ENCODE data around the gene INTS1.
"Not testable (repeated sequence)": the region's sequence is repeated elsewhere in the genome, so short reads cannot be mapped to it uniquely, and the experiment has no call there.

The INTS1 gene

GRCh38 chr7:1460821-1461645 lies 43.2 kb downstream of the INTS1 start:
- peak; percentile 23 for DNase-seq

- peak; percentile 28 for DNase-seq
Observed at GRCh38 chr7:1459920-1460820, 44.0 kb downstream of the INTS1 start.

- DNase-seq: peak; percentile 99
Observed at GRCh38 chr7:1459512-1459892, 44.7 kb downstream of the INTS1 start.

GRCh38 chr7:1458683-1459511 lies 45.3 kb downstream of the INTS1 start, which contains the start of gene MICALL2:
Gene MICALL2 (minus strand): TSS chr7:1459470. CDS start chr7:1459326, 144 bp downstream.
- peak; percentile 93 for DNase-seq

GRCh38 chr7:1457949-1458682 lies 46.1 kb downstream of the INTS1 start:
- no peak for DNase-seq

- DNase-seq: no peak
Observed at GRCh38 chr7:1457059-1457948, 46.9 kb downstream of the INTS1 start.

- no peak for DNase-seq
Observed at GRCh38 chr7:1455955-1456354, 48.2 kb downstream of the INTS1 start.

- DNase-seq: no peak
Observed at GRCh38 chr7:1455241-1455939, 48.8 kb downstream of the INTS1 start.

GRCh38 chr7:1454542-1454941 lies 49.6 kb downstream of the INTS1 start:
- no peak for DNase-seq

GRCh38 chr7:1452205-1452604 lies 52.0 kb downstream of the INTS1 start:
- no peak for DNase-seq

- no peak for DNase-seq
Observed at GRCh38 chr7:1450987-1451386, 53.2 kb downstream of the INTS1 start.

GRCh38 chr7:1450431-1450830 lies 53.8 kb downstream of the INTS1 start:
- no peak for DNase-seq

GRCh38 chr7:1449951-1450350 lies 54.2 kb downstream of the INTS1 start:
- no peak for DNase-seq

- DNase-seq: no peak
Observed at GRCh38 chr7:1449501-1449900, 54.7 kb downstream of the INTS1 start.

GRCh38 chr7:1448958-1449357 lies 55.2 kb downstream of the INTS1 start:
- DNase-seq: no peak

- no peak for DNase-seq
Observed at GRCh38 chr7:1447551-1448244, 56.5 kb downstream of the INTS1 start.

- DNase-seq: no peak
Observed at GRCh38 chr7:1447112-1447511, 57.1 kb downstream of the INTS1 start.

GRCh38 chr7:1446620-1447032 lies 57.6 kb downstream of the INTS1 start:
- no peak for DNase-seq

- DNase-seq: not testable (repeated sequence)
Observed at GRCh38 chr7:1446026-1446425, 58.2 kb downstream of the INTS1 start.

- DNase-seq: no peak
Observed at GRCh38 chr7:1445341-1445740, 58.8 kb downstream of the INTS1 start.

Measured in EL (cell line).